H1 (cell line): Measurements from ENCODE around the gene CYP51A1.

Source experiments
- BCL11A ChIP-seq, 2 experiments: IDR thresholded peaks; one replicate each; pipeline ENCODE4 v1.6.1; 2011; ENCODE audit warnings: low read depth in 2 of 2, low read length in 2 of 2, mild to moderate bottlenecking in 2 of 2
- CREB1 ChIP-seq: IDR thresholded peaks from 2 replicates; pipeline ENCODE4 v1.6.1; 2012; ENCODE audit warnings: inconsistent platforms
- POLR2AphosphoS5 ChIP-seq: IDR thresholded peaks from 2 replicates; pipeline ENCODE4 v1.6.1; 2011; ENCODE audit warnings: low read depth, low read length
- SUZ12 ChIP-seq: fragments of 200-600 bp; sonication (generic); IDR thresholded peaks from 2 replicates; pipeline ENCODE4 v1.6.1; 2012; ENCODE audit warnings: mild to moderate bottlenecking, inconsistent platforms, low read length, moderate library complexity, mixed read lengths
- YY1 ChIP-seq: IDR thresholded peaks from 2 replicates; pipeline ENCODE4 v1.6.1; 2011; ENCODE audit warnings: low read depth, mild to moderate bottlenecking, low read length

DNA sequence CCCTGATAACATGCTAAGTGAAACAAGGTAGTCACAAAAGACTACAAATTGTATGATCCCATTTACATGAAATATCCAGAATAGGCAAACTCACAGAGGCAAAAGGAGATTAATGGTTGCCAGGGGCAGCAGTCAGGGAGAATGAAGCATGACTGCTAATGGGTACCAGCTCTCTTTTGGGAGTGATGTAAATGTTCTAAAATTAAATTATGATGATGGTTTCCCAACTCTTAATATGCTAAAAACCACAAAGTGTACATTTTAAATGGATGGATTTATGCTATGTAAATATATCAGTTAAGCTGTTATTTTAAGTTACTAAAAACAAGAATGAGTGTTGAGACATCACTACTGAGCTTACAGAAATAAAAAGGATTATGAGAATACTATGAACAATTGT lies 12.6 kb downstream of the CYP51A1 start:
- TF ChIP-seq YY1 = no peak
- no peak for TF ChIP-seq BCL11A (IDR thresholded peaks at IDR 0.05; ENCODE audit: low read depth in 2 of 2, low read length in 2 of 2)
- no peak for TF ChIP-seq POLR2AphosphoS5
- no peak for TF ChIP-seq CREB1
- TF ChIP-seq SUZ12 = no peak
